HepG2 (cell line): ENCODE measurements around the gene PLPPR5. TPM values are rescaled to one million over a fixed set of nuclear protein-coding genes. Genes with fewer than 3 reads are reported as not detected.

ENCODE experiments used
- ATAC-seq: fragments of 200-7000 bp; cut with Tn5 transposase; 3 replicates; pipeline ENCODE4 v1.9.1; 2020; ENCODE audit warnings: mild to moderate bottlenecking, moderate library complexity
- BruUV-seq: library from RNA; stranded (reverse); fragments of 400-500 nt; replicated peaks from 2 replicates; lab custom pipeline; 2021; lab: Mats Ljungman, UMichigan
- CTCF ChIA-PET: fragments of 300-600 bp; formaldehyde crosslinking; extraction: SDS; loops from one replicate; lab custom pipeline; 2021; ENCODE audit warnings: low total read pairs, inconsistent platforms, low intra/inter-chr PET ratio; lab: Yijun Ruan, JAX
- POLR2A ChIA-PET: fragments of 350-600 bp; sonication (Branson Sonifier 250); formaldehyde crosslinking; loops from one replicate; lab custom pipeline; 2020; ENCODE audit warnings: antibody characterized with exemption, inconsistent platforms; lab: Yijun Ruan, JAX
- DNase-seq: peaks from one replicate; pipeline ENCODE4 v3.0.0-alpha.2; 2015; ENCODE audit warnings: low spot score
- FAIRE-seq: peaks from 3 replicates; lab custom pipeline; 2011; peaks lifted over from hg19 to GRCh38; lab: Jason Lieb, UNC
- H2AFZ ChIP-seq: one replicate; pipeline ENCODE4 v1.6.1; 2011; ENCODE audit warnings: low read length, inconsistent platforms
- H3K27ac ChIP-seq: fragments of 300-600 bp; 3 replicates; pipeline ENCODE4 v1.8.0; 2011; ENCODE audit warnings: mixed run types, mild to moderate bottlenecking, mixed read lengths, low read length, inconsistent platforms; ENCODE audit not compliant: insufficient read depth; ENCODE audit errors: extremely low read length
- H3K27me3 ChIP-seq, 2 experiments: fragments of 200-600 bp in 1 of 2; 2 replicates in 1 of 2; 3 replicates in 1 of 2; pipeline versions ENCODE4 v1.6.0 to v1.8.0; 2011; ENCODE audit warnings: low read length in 2 of 2, mild to moderate bottlenecking in 2 of 2, moderate library complexity in 2 of 2, inconsistent platforms in 1 of 2; ENCODE audit not compliant: insufficient read depth in 2 of 2, control insufficient read depth in 1 of 2
- H3K36me3 ChIP-seq, 2 experiments: fragments of 200-600 bp in 1 of 2; replicated peaks in 1 of 2; 2 replicates in 1 of 2; 3 replicates in 1 of 2; pipeline versions ENCODE4 v1.5.1 to v1.8.0; 2011; ENCODE audit warnings: low read length in 2 of 2, inconsistent platforms in 1 of 2; ENCODE audit not compliant: insufficient read depth in 2 of 2, control insufficient read depth in 1 of 2
- H3K4me1 ChIP-seq: 2 replicates; pipeline ENCODE4 v1.5.1; 2012; ENCODE audit warnings: low read length, inconsistent platforms; ENCODE audit not compliant: insufficient read depth
- H3K4me2 ChIP-seq: 2 replicates; pipeline ENCODE4 v1.6.0; 2011; ENCODE audit warnings: low read depth, low read length, inconsistent platforms
- H3K4me3 ChIP-seq, 3 experiments: fragments of 200-600 bp in 1 of 3; sonication (generic), shearing (Covaris generic) in 1 of 3; replicated peaks in 1 of 3; 2 replicates each; pipeline ENCODE4 v1.5.1; 2011 to 2016; ENCODE audit warnings: low read length in 3 of 3, inconsistent platforms in 2 of 3, low read depth in 2 of 3, mild to moderate bottlenecking in 2 of 3, control low read depth in 1 of 3, mixed read lengths in 1 of 3; ENCODE audit not compliant: insufficient read depth in 1 of 3
- H3K79me2 ChIP-seq: one replicate; pipeline ENCODE4 v1.6.1; 2011; ENCODE audit warnings: low read length, inconsistent platforms; ENCODE audit not compliant: insufficient read depth
- H3K9ac ChIP-seq: 2 replicates; pipeline ENCODE4 v1.6.0; 2011; ENCODE audit warnings: mild to moderate bottlenecking, low read depth, low read length, inconsistent platforms; ENCODE audit not compliant: insufficient read depth
- H3K9me3 ChIP-seq: 2 replicates; pipeline ENCODE4 v1.5.1; 2012; ENCODE audit warnings: mild to moderate bottlenecking, low read length
- H4K20me1 ChIP-seq: 2 replicates; pipeline ENCODE4 v1.6.0; 2011; ENCODE audit warnings: inconsistent platforms, mild to moderate bottlenecking, low read length, moderate library complexity; ENCODE audit not compliant: insufficient read depth
- U2AF1 ChIP-seq: fragments of 200-400 bp; formaldehyde crosslinking; optimal IDR thresholded peaks from 2 replicates; pipeline ENCODE3; 2017; ENCODE audit warnings: mild to moderate bottlenecking, low read depth, low read length
- ZNF781 ChIP-seq: sonication (generic); formaldehyde crosslinking; IDR thresholded peaks from 2 replicates; pipeline ENCODE4 v1.5.1; 2020; ENCODE audit warnings: borderline replicate concordance, mild to moderate bottlenecking, missing genetic modification reagents; ENCODE audit errors: not compliant biosample characterization
- WGBS: methylation state at CpG from one replicate; pipeline ENCODE4 v1.1.6; 2017; ENCODE audit warnings: low lambda C conversion rate; 5-methylcytosine and 5-hydroxymethylcytosine counted together
- in situ Hi-C: cut with HindIII; loops from 2 replicates; pipeline ENCODE4 v1.10.0; 2017; ENCODE audit warnings: low pct_unique_long_range_greater_than_20kb; ENCODE audit not compliant: extremely low pct_ligation_motif_present
- intact Hi-C: fragments of 100-400 bp; cut with micrococcal nuclease; formaldehyde crosslinking; loops from one replicate; pipeline ENCODE4 v1.10.0; 2022; ENCODE audit not compliant: unreplicated experiment
- polyA plus RNA-seq, 8 experiments: library from polyadenylated mRNA; depleted of rRNA in 3 of 8; stranded (reverse) in 7 of 8; unstranded in 1 of 8; fragments of >200 nt; fragmentation: Illumina TruSeq in 4 of 8; extraction: Trizol in 4 of 8; gene quantifications; 2 replicates each; pipeline versions ENCODE4 v1.2.1 to v1.2.3, GENCODE V29; 2011 to 2016; ENCODE audit warnings: low read depth in 4 of 8, missing spikeins in 1 of 8, mixed read lengths in 1 of 8; ENCODE audit not compliant: insufficient read depth in 1 of 8
- total RNA-seq, 5 experiments: library from RNA; depleted of rRNA; stranded (reverse); fragments of >200 nt; fragmentation: Illumina TruSeq; extraction: Trizol; gene quantifications; 2 replicates each; pipeline ENCODE4 v1.2.3, GENCODE V29; 2016; ENCODE audit warnings: low read depth in 1 of 5
- TF ChIP-seq, protein P1 (sequence below): sonication (generic); formaldehyde crosslinking; IDR thresholded peaks from 2 replicates; pipeline ENCODE4 v1.5.0; 2020; ENCODE audit warnings: mild to moderate bottlenecking, missing genetic modification reagents, moderate library complexity
- TF ChIP-seq, protein P2 (sequence below): sonication (generic); formaldehyde crosslinking; IDR thresholded peaks from 2 replicates; pipeline ENCODE4 v1.9.0; 2021; ENCODE audit warnings: missing genetic modification reagents, mild to moderate bottlenecking, borderline replicate concordance

PLPPR5 gene
- total and polyA plus RNA-seq, 2 of the 13 experiments (the other 11 are each of a cell fraction or from before 2014, with no cell fraction given) = not detected

DNA sequence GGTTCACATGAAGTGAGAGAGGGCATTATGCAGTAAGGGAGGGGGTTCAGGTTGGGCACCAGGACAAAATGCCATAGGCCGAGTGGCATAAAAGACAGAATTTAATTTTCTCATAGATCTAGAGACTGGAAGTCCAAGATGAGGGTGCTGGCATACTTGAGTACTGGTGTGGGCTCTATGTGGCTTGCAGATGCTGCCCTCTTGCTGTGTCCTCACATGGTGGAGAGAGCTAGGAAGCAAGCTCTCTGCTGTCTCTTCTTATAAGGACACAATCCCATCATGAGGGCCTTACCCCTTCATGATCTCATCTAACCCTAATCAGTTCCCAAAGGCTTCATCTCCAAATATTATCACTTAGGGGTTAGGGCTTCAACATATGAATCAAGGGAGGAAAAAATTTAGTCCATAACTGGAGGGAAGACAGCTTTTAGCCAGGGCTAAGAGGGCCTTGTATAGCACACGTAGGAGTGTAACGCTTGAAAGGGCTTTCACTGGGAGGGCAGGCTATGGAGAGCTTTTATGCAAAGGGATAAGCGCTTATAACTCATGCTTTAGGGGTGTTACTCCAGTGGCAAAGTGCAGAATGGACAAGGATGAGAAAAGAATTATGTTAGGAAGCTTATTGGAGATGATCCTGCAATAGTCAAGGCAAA is 64.5 kb downstream of the PLPPR5 start:
- TF ChIP-seq, protein P1, sequence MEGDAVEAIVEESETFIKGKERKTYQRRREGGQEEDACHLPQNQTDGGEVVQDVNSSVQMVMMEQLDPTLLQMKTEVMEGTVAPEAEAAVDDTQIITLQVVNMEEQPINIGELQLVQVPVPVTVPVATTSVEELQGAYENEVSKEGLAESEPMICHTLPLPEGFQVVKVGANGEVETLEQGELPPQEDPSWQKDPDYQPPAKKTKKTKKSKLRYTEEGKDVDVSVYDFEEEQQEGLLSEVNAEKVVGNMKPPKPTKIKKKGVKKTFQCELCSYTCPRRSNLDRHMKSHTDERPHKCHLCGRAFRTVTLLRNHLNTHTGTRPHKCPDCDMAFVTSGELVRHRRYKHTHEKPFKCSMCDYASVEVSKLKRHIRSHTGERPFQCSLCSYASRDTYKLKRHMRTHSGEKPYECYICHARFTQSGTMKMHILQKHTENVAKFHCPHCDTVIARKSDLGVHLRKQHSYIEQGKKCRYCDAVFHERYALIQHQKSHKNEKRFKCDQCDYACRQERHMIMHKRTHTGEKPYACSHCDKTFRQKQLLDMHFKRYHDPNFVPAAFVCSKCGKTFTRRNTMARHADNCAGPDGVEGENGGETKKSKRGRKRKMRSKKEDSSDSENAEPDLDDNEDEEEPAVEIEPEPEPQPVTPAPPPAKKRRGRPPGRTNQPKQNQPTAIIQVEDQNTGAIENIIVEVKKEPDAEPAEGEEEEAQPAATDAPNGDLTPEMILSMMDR (CRISPR knock-in tag) = 0 out of 2 replicates have a peak, but pooled peaks have one; percentile 17
- TF ChIP-seq ZNF781 (CRISPR knock-in tag) (no peak), U2AF1 (no peak)
- TF ChIP-seq, protein P2, sequence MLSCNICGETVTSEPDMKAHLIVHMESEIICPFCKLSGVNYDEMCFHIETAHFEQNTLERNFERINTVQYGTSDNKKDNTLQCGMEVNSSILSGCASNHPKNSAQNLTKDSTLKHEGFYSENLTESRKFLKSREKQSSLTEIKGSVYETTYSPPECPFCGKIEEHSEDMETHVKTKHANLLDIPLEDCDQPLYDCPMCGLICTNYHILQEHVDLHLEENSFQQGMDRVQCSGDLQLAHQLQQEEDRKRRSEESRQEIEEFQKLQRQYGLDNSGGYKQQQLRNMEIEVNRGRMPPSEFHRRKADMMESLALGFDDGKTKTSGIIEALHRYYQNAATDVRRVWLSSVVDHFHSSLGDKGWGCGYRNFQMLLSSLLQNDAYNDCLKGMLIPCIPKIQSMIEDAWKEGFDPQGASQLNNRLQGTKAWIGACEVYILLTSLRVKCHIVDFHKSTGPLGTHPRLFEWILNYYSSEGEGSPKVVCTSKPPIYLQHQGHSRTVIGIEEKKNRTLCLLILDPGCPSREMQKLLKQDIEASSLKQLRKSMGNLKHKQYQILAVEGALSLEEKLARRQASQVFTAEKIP = no peak
- BruUV-seq = no TSS peak
- H3K9ac ChIP-seq = no peak overlapping the region
- no peaks in the 10 kb centered on the region for H3K9me3 ChIP-seq
- peak; percentile 48; the same call in 2 of the 3 replicates for ATAC-seq
- no peak overlapping the region for H3K27ac ChIP-seq
- no peaks in the 10 kb centered on the region for H3K4me1 ChIP-seq
- H3K4me3 ChIP-seq = no peak overlapping the region
- H3K4me2 ChIP-seq = no peak overlapping the region
- in situ Hi-C loops (no loop called here), intact Hi-C loops (no loop called here)
- H3K36me3 ChIP-seq = no peaks in the 10 kb centered on the region
- no peak for FAIRE-seq
- DNase-seq = no peak
- no peaks in the 10 kb centered on the region for H4K20me1 ChIP-seq
- H2AFZ ChIP-seq = no peak overlapping the region
- no peaks in the 10 kb centered on the region for H3K79me2 ChIP-seq
- no peaks in the 10 kb centered on the region for H3K27me3 ChIP-seq
- CTCF ChIA-PET = no interaction called here
- 23% methylated on average over 4 of the region's 4 CpGs for WGBS
- POLR2A ChIA-PET = no interaction called here
